T-helper 1 cell treated with Interleukin-12 subunit alpha and Interleukin-12 subunit beta and Interleukin-4 antibody, amounts not matched to agents 30 ng/mL and 1 ng/mL, for 36 hours (primary cell): ENCODE measurements around the gene NFKBIE. TPM values are rescaled to one million over a fixed set of nuclear protein-coding genes. Genes with fewer than 3 reads are reported as not detected.

Source experiments
- intact Hi-C: fragments of 100-400 bp; cut with micrococcal nuclease; formaldehyde crosslinking; loops from one replicate; pipeline ENCODE4 v1.15.1; 2024
- total RNA-seq: library from RNA; stranded (reverse); gene quantifications from 2 replicates; pipeline ENCODE4 v1.2.3, GENCODE V29; 2022

NFKBIE gene
- total RNA-seq, 1 donor from 2014 or later, result 39.2 TPM

- intact Hi-C loops, result no loop called here
These were observed 32.9 kb upstream of the NFKBIE start for GRCh38 chr6:44298055-44298803.

GRCh38 chr6:44297063-44298038 lies 32.0 kb upstream of the NFKBIE start:
- intact Hi-C loops, result no loop called here

- intact Hi-C loops, result no loop called here
These were observed 29.8 kb upstream of the NFKBIE start for GRCh38 chr6:44294832-44295791.

GRCh38 chr6:44292661-44293365 lies 27.5 kb upstream of the NFKBIE start:
- intact Hi-C loops, result no loop called here

GRCh38 chr6:44291841-44292240 lies 26.5 kb upstream of the NFKBIE start:
- intact Hi-C loops, result no loop called here

- intact Hi-C loops, result no loop called here
These were observed 24.4 kb upstream of the NFKBIE start for GRCh38 chr6:44289726-44290260.

- intact Hi-C loops, result no loop called here
These were observed 21.4 kb upstream of the NFKBIE start for GRCh38 chr6:44286747-44287146.

GRCh38 chr6:44286285-44286565 lies 20.9 kb upstream of the NFKBIE start:
- intact Hi-C loops, result no loop called here

- intact Hi-C loops, result no loop called here
These were observed 20.4 kb upstream of the NFKBIE start for GRCh38 chr6:44285552-44286284.

- intact Hi-C loops, result no loop called here
These were observed 19.5 kb upstream of the NFKBIE start for GRCh38 chr6:44284867-44285266.

GRCh38 chr6:44284121-44284520 lies 18.8 kb upstream of the NFKBIE start:
- intact Hi-C loops, result no loop called here

- intact Hi-C loops, result no loop called here
These were observed 13.7 kb upstream of the NFKBIE start for GRCh38 chr6:44278774-44279697.

- intact Hi-C loops, result no loop called here
These were observed 13.0 kb upstream of the NFKBIE start for GRCh38 chr6:44278315-44278714.

GRCh38 chr6:44277763-44278162 lies 12.4 kb upstream of the NFKBIE start:
- intact Hi-C loops, result no loop called here

GRCh38 chr6:44276667-44277640 lies 11.6 kb upstream of the NFKBIE start:
- intact Hi-C loops, result no loop called here

GRCh38 chr6:44275749-44276648 lies 10.6 kb upstream of the NFKBIE start:
- intact Hi-C loops, result no loop called here
